ENCODE measurements around the gene ANXA6.
A peak's percentile ranks its signal among the peaks of the same experiment; 100 is the strongest.

Gene ANXA6

DNA sequence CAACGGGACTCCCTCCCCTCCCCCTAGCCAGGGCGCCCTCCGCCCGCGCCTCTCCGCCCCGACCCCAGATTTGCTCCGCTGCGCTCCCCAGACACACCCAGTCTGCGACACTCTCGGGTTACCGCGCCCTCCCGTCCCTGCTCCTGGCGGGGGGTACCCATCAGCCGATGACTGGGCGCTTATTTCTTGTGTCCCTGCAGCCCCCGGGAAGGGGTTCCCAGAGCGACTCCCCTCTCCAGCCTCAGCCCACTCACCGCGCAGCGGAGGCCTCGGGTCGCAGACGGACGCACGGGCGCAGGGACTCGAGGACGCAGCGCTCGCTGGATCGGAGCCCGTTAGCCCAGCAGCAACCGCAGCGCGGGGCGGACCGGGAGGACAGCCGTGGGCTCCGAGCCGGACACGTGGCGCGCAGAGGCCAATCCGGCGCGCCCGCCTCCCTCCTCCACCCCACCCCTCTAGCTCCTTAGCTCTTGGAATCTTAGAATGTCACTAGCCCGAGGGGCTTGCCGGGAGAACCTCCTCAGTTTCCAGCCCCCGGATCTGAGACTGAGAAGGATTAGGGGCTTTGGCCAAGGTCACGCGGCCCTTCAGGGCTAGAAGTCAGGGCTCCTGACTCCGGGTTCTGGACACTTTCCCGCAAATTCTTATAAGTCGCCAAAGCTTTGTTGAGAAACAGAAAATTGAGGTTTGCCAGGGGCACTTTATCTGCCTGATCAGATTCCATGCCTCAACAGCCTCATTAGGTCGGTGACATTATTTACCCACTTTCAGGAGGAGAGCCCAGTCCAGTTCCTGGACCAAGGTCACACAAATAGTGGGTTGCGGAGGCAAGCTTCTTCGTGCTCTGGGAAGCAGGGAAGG, at the start of gene ANXA6:
ANXA6 (minus strand) TSS at position 354 of the 861 bp plus-strand sequence. CDS start 9,878 bp downstream, outside the sequence.
- Histone ChIP-seq H3K9ac (ENCODE audit: insufficient read length, low read depth) (peak within 1 kb of the TSS; percentile 88), H3K9me3 (ENCODE audit: insufficient read depth, low read length) (no peaks in the 10 kb centered on the region), H3K4me3 (ENCODE audit: insufficient read length, low read depth) (peak within 1 kb of the TSS; percentile 81), H3K36me3 (ENCODE audit: insufficient read depth, insufficient read length, low read length) (peaks cover 29% of the 10 kb centered on the region), H3K27me3 (ENCODE audit: insufficient read depth, insufficient read length) (no peaks in the 10 kb centered on the region), H3K4me1 (ENCODE audit: insufficient read depth, insufficient read length) (peaks cover 14% of the 10 kb centered on the region)
- DNase-seq (ENCODE audit: low read depth, low spot score) = peak; percentile 67
- TF ChIP-seq SUZ12 (IDR thresholded peaks at IDR 0.05; ENCODE audit: extremely low read depth, insufficient read depth, insufficient read length) = no peak
- no peak for TF ChIP-seq YY1 (IDR thresholded peaks at IDR 0.05; ENCODE audit: insufficient read depth, insufficient read length)
- TF ChIP-seq ZNF274 (IDR thresholded peaks at IDR 0.05; ENCODE audit: low read depth, low read length) = no peak

DNA sequence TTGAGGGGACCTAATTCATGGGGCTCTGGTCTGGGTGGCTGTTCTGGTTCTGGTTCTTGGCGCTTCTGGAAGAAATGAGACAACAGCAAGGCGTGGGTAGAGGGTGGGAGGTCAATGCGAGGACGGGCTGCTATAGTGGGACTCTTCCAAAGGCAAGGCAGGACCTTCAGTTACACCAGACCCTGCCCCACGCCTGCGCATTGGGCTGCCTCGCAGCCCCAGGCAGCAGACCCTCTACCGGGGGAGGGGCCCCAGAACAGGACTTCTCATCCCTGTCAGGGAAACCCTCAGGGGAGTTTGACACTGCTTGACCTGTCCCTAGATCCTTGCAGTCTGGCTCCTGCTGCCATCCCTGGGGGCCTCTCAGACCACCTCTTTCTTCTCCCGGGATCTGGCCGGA, 47.8 kb upstream of the ANXA6 start:
- Histone ChIP-seq H3K36me3 (ENCODE audit: insufficient read depth, insufficient read length, low read length) (no peaks in the 10 kb centered on the region), H3K4me1 (ENCODE audit: insufficient read depth, insufficient read length) (peaks cover 4% of the 10 kb centered on the region), H3K9ac (ENCODE audit: insufficient read length, low read depth) (no peak overlapping the region), H3K4me3 (ENCODE audit: insufficient read length, low read depth) (no peak overlapping the region), H3K9me3 (ENCODE audit: insufficient read depth, low read length) (no peaks in the 10 kb centered on the region), H3K27me3 (ENCODE audit: insufficient read depth, insufficient read length) (no peaks in the 10 kb centered on the region)
- TF ChIP-seq YY1 (IDR thresholded peaks at IDR 0.05; ENCODE audit: insufficient read depth, insufficient read length) (no peak), ZNF274 (IDR thresholded peaks at IDR 0.05; ENCODE audit: low read depth, low read length) (no peak), SUZ12 (IDR thresholded peaks at IDR 0.05; ENCODE audit: extremely low read depth, insufficient read depth, insufficient read length) (no peak)
- DNase-seq (ENCODE audit: low read depth, low spot score) = no peak

DNA sequence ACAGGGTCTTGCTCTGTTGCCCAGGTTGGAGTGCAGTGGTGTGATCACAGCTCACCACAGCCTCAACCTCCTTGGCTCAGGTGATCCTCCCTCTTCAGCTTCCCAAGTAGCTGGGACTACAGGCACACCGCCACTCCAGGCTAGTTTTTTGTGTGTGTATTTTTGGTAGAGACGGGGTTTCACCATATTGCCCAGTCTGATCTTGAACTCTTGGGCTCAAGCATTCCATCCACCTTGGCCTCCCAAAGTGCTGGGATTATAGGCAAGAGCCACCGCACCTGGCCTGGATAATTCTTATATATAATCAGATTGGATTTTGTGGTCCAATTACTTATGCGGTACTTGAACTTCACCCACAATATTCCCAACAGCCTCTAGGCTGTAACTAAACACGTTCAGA, 46.5 kb upstream of the ANXA6 start:
- Histone ChIP-seq H3K4me3 (ENCODE audit: insufficient read length, low read depth) (no peak overlapping the region), H3K4me1 (ENCODE audit: insufficient read depth, insufficient read length) (peaks cover 4% of the 10 kb centered on the region), H3K9ac (ENCODE audit: insufficient read length, low read depth) (no peak overlapping the region), H3K9me3 (ENCODE audit: insufficient read depth, low read length) (no peaks in the 10 kb centered on the region), H3K36me3 (ENCODE audit: insufficient read depth, insufficient read length, low read length) (no peaks in the 10 kb centered on the region), H3K27me3 (ENCODE audit: insufficient read depth, insufficient read length) (no peaks in the 10 kb centered on the region)
- no peak for DNase-seq (ENCODE audit: low read depth, low spot score)
- no peak for TF ChIP-seq ZNF274 (IDR thresholded peaks at IDR 0.05; ENCODE audit: low read depth, low read length)
- no peak for TF ChIP-seq SUZ12 (IDR thresholded peaks at IDR 0.05; ENCODE audit: extremely low read depth, insufficient read depth, insufficient read length)
- no peak for TF ChIP-seq YY1 (IDR thresholded peaks at IDR 0.05; ENCODE audit: insufficient read depth, insufficient read length)

DNA sequence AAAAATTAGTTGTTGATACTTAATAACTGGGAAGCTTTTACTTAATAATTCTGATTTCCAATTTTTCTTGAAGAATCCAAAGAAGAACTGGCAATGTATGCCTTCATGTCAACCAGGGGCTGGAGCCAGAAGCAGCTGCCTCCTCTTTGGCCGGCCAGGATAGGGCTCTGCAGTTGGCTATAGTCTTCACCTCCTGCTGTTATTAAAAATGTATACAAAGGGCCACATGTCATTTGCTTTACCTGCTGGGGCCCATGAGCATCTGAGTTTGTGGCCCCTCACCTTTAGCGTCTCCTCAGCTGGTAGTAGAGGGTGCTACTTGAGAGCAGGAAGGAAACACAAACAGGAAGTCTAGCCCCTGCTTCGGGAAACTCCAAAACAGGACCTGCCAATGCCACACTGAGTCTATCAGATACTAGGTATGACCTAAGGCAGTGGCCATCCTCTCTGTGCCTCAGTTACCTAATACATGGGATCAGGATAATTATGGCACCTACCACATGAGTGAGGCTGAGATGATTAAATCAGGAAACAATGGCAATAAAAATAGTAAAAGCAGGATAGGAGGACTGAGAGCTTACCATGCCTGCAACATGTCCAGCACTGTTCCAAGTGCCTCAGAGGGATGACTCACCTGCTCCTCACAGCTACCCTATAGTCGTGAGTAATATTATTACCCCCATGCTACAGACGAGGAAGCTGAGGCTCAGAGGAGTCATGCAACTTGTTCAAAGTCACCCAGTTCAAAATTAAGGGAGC, 45.0 kb upstream of the ANXA6 start:
- TF ChIP-seq ZNF274 (IDR thresholded peaks at IDR 0.05; ENCODE audit: low read depth, low read length) = no peak
- no peaks in the 10 kb centered on the region for H3K27me3 ChIP-seq (ENCODE audit: insufficient read depth, insufficient read length)
- no peaks in the 10 kb centered on the region for H3K9me3 ChIP-seq (ENCODE audit: insufficient read depth, low read length)
- H3K4me1 ChIP-seq (ENCODE audit: insufficient read depth, insufficient read length) = peaks cover 4% of the 10 kb centered on the region
- no peak overlapping the region for H3K4me3 ChIP-seq (ENCODE audit: insufficient read length, low read depth)
- no peak for DNase-seq (ENCODE audit: low read depth, low spot score)
- H3K9ac ChIP-seq (ENCODE audit: insufficient read length, low read depth) = no peak overlapping the region
- no peaks in the 10 kb centered on the region for H3K36me3 ChIP-seq (ENCODE audit: insufficient read depth, insufficient read length, low read length)

DNA sequence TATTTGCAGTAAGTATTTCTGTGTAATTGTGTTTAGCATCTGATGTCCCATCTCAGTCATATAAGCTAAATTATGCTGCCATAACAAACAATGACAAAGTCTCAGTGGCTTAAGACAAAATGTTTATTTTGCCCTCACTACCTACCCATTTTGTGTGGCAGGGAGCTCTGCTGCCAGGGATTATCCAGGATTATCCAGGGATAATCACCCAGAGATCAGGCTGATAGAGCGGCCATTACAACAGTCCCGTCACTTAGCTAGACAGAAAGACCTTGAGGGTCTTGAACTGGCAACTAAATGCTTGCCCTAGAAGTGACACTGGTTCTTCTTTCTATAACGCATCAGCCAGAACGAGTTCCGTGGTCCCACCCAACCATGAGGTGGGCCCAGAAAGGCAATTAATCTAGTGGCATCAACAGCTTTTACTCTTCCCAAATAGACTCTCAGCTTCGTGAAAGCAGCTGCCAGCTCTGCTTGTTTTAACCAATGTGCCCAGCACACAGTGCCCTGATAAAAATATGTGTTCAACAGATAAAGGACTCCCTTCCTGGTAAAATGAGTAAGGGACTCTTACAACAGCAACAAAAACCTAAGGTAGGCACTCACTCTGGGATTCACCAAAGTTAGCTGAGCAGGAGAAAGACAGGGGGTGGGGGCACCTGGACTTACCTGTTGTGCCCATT, 43.5 kb upstream of the ANXA6 start:
- TF ChIP-seq YY1 (IDR thresholded peaks at IDR 0.05; ENCODE audit: insufficient read depth, insufficient read length) (no peak), SUZ12 (IDR thresholded peaks at IDR 0.05; ENCODE audit: extremely low read depth, insufficient read depth, insufficient read length) (no peak), ZNF274 (IDR thresholded peaks at IDR 0.05; ENCODE audit: low read depth, low read length) (no peak)
- Histone ChIP-seq H3K9me3 (ENCODE audit: insufficient read depth, low read length) (no peaks in the 10 kb centered on the region), H3K4me3 (ENCODE audit: insufficient read length, low read depth) (no peak overlapping the region), H3K36me3 (ENCODE audit: insufficient read depth, insufficient read length, low read length) (no peaks in the 10 kb centered on the region), H3K9ac (ENCODE audit: insufficient read length, low read depth) (no peak overlapping the region), H3K27me3 (ENCODE audit: insufficient read depth, insufficient read length) (no peaks in the 10 kb centered on the region), H3K4me1 (ENCODE audit: insufficient read depth, insufficient read length) (peaks cover 4% of the 10 kb centered on the region)
- no peak for DNase-seq (ENCODE audit: low read depth, low spot score)

DNA sequence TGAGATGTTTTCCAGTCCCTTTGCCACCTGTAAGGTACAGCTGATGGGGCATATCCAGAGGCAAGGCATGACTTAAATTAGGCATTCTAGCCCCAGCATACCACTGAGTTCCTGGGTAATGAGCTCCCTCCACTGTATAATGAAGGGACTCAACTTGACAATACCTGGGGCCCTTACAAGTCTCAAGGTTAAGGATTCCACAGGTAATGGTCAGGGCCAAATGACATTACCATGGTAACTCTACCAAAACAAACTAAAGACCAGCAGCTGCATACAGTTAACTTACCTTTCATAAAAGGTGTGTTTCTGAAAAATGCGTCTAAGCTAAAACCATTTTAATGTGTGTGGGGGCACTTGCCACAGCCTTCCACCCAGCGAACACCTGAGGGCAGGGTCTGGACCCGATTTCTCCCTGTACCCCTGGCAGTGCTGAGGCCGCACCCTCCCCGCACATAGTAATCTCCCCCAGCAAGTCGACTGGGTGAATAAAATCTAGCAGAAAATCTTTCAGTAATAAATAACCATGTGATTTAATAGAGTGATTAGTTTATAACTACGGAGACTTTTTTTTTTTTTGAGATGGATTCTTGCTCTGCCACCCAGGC, 42.1 kb upstream of the ANXA6 start:
- Histone ChIP-seq H3K4me3 (ENCODE audit: insufficient read length, low read depth) (no peak overlapping the region), H3K9ac (ENCODE audit: insufficient read length, low read depth) (no peak overlapping the region), H3K36me3 (ENCODE audit: insufficient read depth, insufficient read length, low read length) (no peaks in the 10 kb centered on the region), H3K9me3 (ENCODE audit: insufficient read depth, low read length) (no peaks in the 10 kb centered on the region), H3K4me1 (ENCODE audit: insufficient read depth, insufficient read length) (no peaks in the 10 kb centered on the region), H3K27me3 (ENCODE audit: insufficient read depth, insufficient read length) (no peaks in the 10 kb centered on the region)
- TF ChIP-seq ZNF274 (IDR thresholded peaks at IDR 0.05; ENCODE audit: low read depth, low read length) (no peak), YY1 (IDR thresholded peaks at IDR 0.05; ENCODE audit: insufficient read depth, insufficient read length) (no peak), SUZ12 (IDR thresholded peaks at IDR 0.05; ENCODE audit: extremely low read depth, insufficient read depth, insufficient read length) (no peak)
- DNase-seq (ENCODE audit: low read depth, low spot score) = no peak

All from NT2/D1 (cell line).